IMR-90 (cell line): ENCODE results near the gene RXRB. TPM values are rescaled to one million over a fixed set of nuclear protein-coding genes. Genes with fewer than 3 reads are reported as not detected.

Source experiments
- ATAC-seq: fragments of 200-7000 bp; cut with Tn5 transposase; 2 replicates; pipeline ENCODE4 v1.9.1; 2020; ENCODE audit warnings: low read depth, mild to moderate bottlenecking, moderate library complexity
- BruUV-seq: library from RNA; stranded (reverse); fragments of 400-500 nt; replicated peaks from 2 replicates; lab custom pipeline; 2021; lab: Mats Ljungman, UMichigan
- CTCF ChIA-PET: fragments of 300-600 bp; formaldehyde crosslinking; extraction: SDS; loops from one replicate; lab custom pipeline; 2021; ENCODE audit warnings: antibody characterized with exemption; lab: Yijun Ruan, JAX
- POLR2A ChIA-PET: fragments of 300-600 bp; sonication (Branson Sonifier 250); formaldehyde crosslinking; loops from one replicate; lab custom pipeline; 2022; ENCODE audit warnings: antibody characterized with exemption; ENCODE audit not compliant: unreplicated experiment; lab: Charles Lee
- DNase-seq: peaks from one replicate; pipeline ENCODE4 v3.0.0; 2013
- H2AFZ ChIP-seq: replicated peaks from 2 replicates; pipeline ENCODE3; 2013; ENCODE audit warnings: low read length, mild to moderate bottlenecking; ENCODE audit not compliant: poor library complexity
- H2AK5ac ChIP-seq: 2 replicates; pipeline ENCODE4 v1.6.1; 2013; ENCODE audit warnings: low read depth, low read length, inconsistent platforms
- H2AK9ac ChIP-seq: replicated peaks from 2 replicates; pipeline ENCODE3; 2013; ENCODE audit warnings: mild to moderate bottlenecking, low read depth, low read length, moderate library complexity; ENCODE audit not compliant: poor library complexity
- H2BK120ac ChIP-seq: 2 replicates; pipeline ENCODE4 v1.6.1; 2013; ENCODE audit warnings: low read depth, low read length, inconsistent platforms
- H2BK15ac ChIP-seq: 3 replicates; pipeline ENCODE4 v1.6.1; 2013; ENCODE audit warnings: low read depth, low read length, inconsistent platforms
- H2BK20ac ChIP-seq: 2 replicates; pipeline ENCODE4 v1.6.1; 2013; ENCODE audit warnings: low read depth, mild to moderate bottlenecking, inconsistent platforms, low read length, moderate library complexity
- H2BK5ac ChIP-seq: 2 replicates; pipeline ENCODE4 v1.6.1; 2013; ENCODE audit warnings: mild to moderate bottlenecking, low read depth, low read length, inconsistent platforms; ENCODE audit not compliant: poor library complexity, severe bottlenecking
- H3K14ac ChIP-seq: replicated peaks from 2 replicates; pipeline ENCODE4 v1.6.1; 2013; ENCODE audit warnings: low read depth, low read length, inconsistent platforms
- H3K18ac ChIP-seq: 2 replicates; pipeline ENCODE4 v1.6.1; 2013; ENCODE audit warnings: low read depth, low read length, control low read depth
- H3K23ac ChIP-seq: 2 replicates; pipeline ENCODE4 v1.6.1; 2013; ENCODE audit warnings: low read depth, low read length, inconsistent platforms
- H3K27ac ChIP-seq: 2 replicates; pipeline ENCODE4 v1.5.1; 2013; ENCODE audit warnings: mild to moderate bottlenecking, control low read depth, low read length; ENCODE audit not compliant: insufficient read depth
- H3K27me3 ChIP-seq: 2 replicates; pipeline ENCODE4 v1.6.1; 2013; ENCODE audit warnings: low read length; ENCODE audit not compliant: control insufficient read depth, insufficient read depth
- H3K36me3 ChIP-seq: 2 replicates; pipeline ENCODE4 v1.6.1; 2013; ENCODE audit warnings: low read length, mixed read lengths; ENCODE audit not compliant: control insufficient read depth, insufficient read depth
- H3K4ac ChIP-seq: 2 replicates; pipeline ENCODE4 v1.6.1; 2013; ENCODE audit warnings: low read depth, low read length, inconsistent platforms
- H3K4me1 ChIP-seq: 2 replicates; pipeline ENCODE4 v1.6.1; 2013; ENCODE audit warnings: low read length, mixed read lengths; ENCODE audit not compliant: control insufficient read depth, insufficient read depth
- H3K4me2 ChIP-seq: 2 replicates; pipeline ENCODE4 v1.6.1; 2013; ENCODE audit warnings: low read depth, mild to moderate bottlenecking, control low read depth, low read length, moderate library complexity
- H3K4me3 ChIP-seq: 2 replicates; pipeline ENCODE4 v1.5.1; 2013; ENCODE audit warnings: low read depth, mild to moderate bottlenecking, control low read depth, low read length, moderate library complexity; ENCODE audit not compliant: insufficient read depth
- H3K56ac ChIP-seq: 2 replicates; pipeline ENCODE4 v1.6.1; 2013; ENCODE audit warnings: low read length, inconsistent platforms; ENCODE audit not compliant: insufficient read depth; ENCODE audit errors: extremely low read depth
- H3K79me1 ChIP-seq, 2 experiments: 2 replicates each; pipeline ENCODE4 v1.6.1; 2013; ENCODE audit warnings: low read length in 2 of 2, inconsistent platforms in 1 of 2, low read depth in 1 of 2
- H3K9ac ChIP-seq: 2 replicates; pipeline ENCODE4 v1.6.1; 2013; ENCODE audit warnings: low read depth, low read length, control low read depth
- H3K9me1 ChIP-seq: 2 replicates; pipeline ENCODE4 v1.6.1; 2013; ENCODE audit warnings: low read length, inconsistent platforms; ENCODE audit not compliant: insufficient read depth
- H3K9me3 ChIP-seq: 2 replicates; pipeline ENCODE4 v1.6.1; 2013; ENCODE audit warnings: low read length; ENCODE audit not compliant: control insufficient read depth, insufficient read depth
- H4K20me1 ChIP-seq: 2 replicates; pipeline ENCODE4 v1.6.1; 2013; ENCODE audit warnings: low read length, inconsistent platforms; ENCODE audit not compliant: insufficient read depth
- H4K5ac ChIP-seq: 2 replicates; pipeline ENCODE4 v1.6.1; 2013; ENCODE audit warnings: mild to moderate bottlenecking, low read depth, low read length, control low read depth
- H4K8ac ChIP-seq, 2 experiments: 2 replicates each; pipeline ENCODE4 v1.6.1; 2013; ENCODE audit warnings: low read depth in 2 of 2, low read length in 2 of 2, control low read depth in 1 of 2, inconsistent platforms in 1 of 2
- H4K91ac ChIP-seq: 2 replicates; pipeline ENCODE4 v1.6.1; 2013; ENCODE audit warnings: low read depth, low read length, inconsistent platforms; ENCODE audit not compliant: insufficient read depth
- FOS ChIP-seq: fragments of 150-350 bp; IDR thresholded peaks from 2 replicates; pipeline ENCODE4 v1.6.1; 2016; ENCODE audit warnings: low read depth, low read length
- MAFK ChIP-seq: IDR thresholded peaks from 2 replicates; pipeline ENCODE4 v1.6.1; 2012; ENCODE audit warnings: low read depth, low read length, improper control_type of control experiment
- POLR2A ChIP-seq: IDR thresholded peaks from 2 replicates; pipeline ENCODE4 v1.6.1; 2012; ENCODE audit warnings: mild to moderate bottlenecking, low read depth, low read length
- RCOR1 ChIP-seq: IDR thresholded peaks from 2 replicates; pipeline ENCODE4 v1.6.1; 2012; ENCODE audit warnings: mild to moderate bottlenecking, low read length, improper control_type of control experiment; ENCODE audit not compliant: insufficient replicate concordance
- RFX5 ChIP-seq: IDR thresholded peaks from 2 replicates; pipeline ENCODE4 v1.8.0; 2012; ENCODE audit warnings: low read depth, mild to moderate bottlenecking, low read length, moderate library complexity
- SMC3 ChIP-seq: fragments of 150-350 bp; IDR thresholded peaks from 2 replicates; pipeline ENCODE4 v1.6.1; 2016; ENCODE audit warnings: low read depth, mild to moderate bottlenecking, antibody characterized with exemption, low read length, moderate library complexity
- WGBS, 2 experiments: methylation state at CpG; one replicate each; pipeline versions ENCODE4 v1.1.5 to v1.1.7; 2013; ENCODE audit warnings: missing lambda C conversion rate in 2 of 2; ENCODE audit not compliant: insufficient read length in 1 of 2; ENCODE audit errors: extremely low coverage in 2 of 2; 5-methylcytosine and 5-hydroxymethylcytosine counted together
- dilution Hi-C: fragments of 300-500 bp; cut with HindIII; formaldehyde crosslinking; loops from one replicate; pipeline ENCODE4 v1.14.3; 2018; ENCODE audit warnings: low sequenced_read_pairs; ENCODE audit not compliant: unreplicated experiment
- in situ Hi-C: fragments of 300-500 bp; cut with MboI; formaldehyde crosslinking; loops from 3 replicates; pipeline ENCODE4 v1.14.3; 2019; ENCODE audit warnings: low sequenced_read_pairs, inconsistent platforms, mixed read lengths
- intact Hi-C: fragments of 100-400 bp; cut with micrococcal nuclease; formaldehyde crosslinking; loops from 2 replicates; pipeline ENCODE4 v1.10.0; 2022
- polyA plus RNA-seq, 3 experiments: library from polyadenylated mRNA; depleted of rRNA; stranded (reverse); fragments of >200 nt; gene quantifications; 2 replicates each; pipeline ENCODE4 v1.2.3, GENCODE V29; 2012; ENCODE audit warnings: low replicate concordance in 1 of 3
- total RNA-seq: library from RNA; depleted of rRNA; stranded (reverse); fragments of >200 nt; gene quantifications from 2 replicates; pipeline ENCODE4 v1.2.3, GENCODE V29; 2012

RXRB gene
- total and polyA plus RNA-seq, 2 of the 4 experiments (the other 2 are of a cell fraction): 18.6 to 53.7 TPM

- Histone ChIP-seq H4K8ac (no peak overlapping the region), H3K23ac (no peak overlapping the region), H2BK15ac (no peak overlapping the region), H3K27ac (no peak overlapping the region), H3K79me1 (no peaks in the 10 kb centered on the region), H4K91ac (no peak overlapping the region), H3K9me3 (no peaks in the 10 kb centered on the region), H3K27me3 (peaks cover 9% of the 10 kb centered on the region), H2AK9ac (no peak overlapping the region), H3K4me2 (no peak overlapping the region), H3K4ac (no peak overlapping the region), H3K18ac (no peak overlapping the region), H2BK120ac (no peak overlapping the region), H4K20me1 (no peaks in the 10 kb centered on the region), H3K9me1 (no peaks in the 10 kb centered on the region), H3K56ac (no peak overlapping the region), H2AFZ (no peak overlapping the region), H2BK5ac (no peak overlapping the region), H3K4me1 (no peaks in the 10 kb centered on the region), H4K5ac (no peak overlapping the region), H3K4me3 (no peak overlapping the region), H2BK20ac (no peak overlapping the region), H3K14ac (no peak overlapping the region), H3K9ac (no peak overlapping the region), H2AK5ac (no peak overlapping the region), H3K36me3 (no peaks in the 10 kb centered on the region)
- ChIA-PET CTCF (no interaction called here), POLR2A (no interaction called here)
- in situ Hi-C loops: no loop called here
- DNase-seq (no peak), ATAC-seq (no peak)
- dilution Hi-C loops: no loop called here
- no TSS peak for BruUV-seq
- intact Hi-C loops: no loop called here
- TF ChIP-seq POLR2A: no peak
- no peak for TF ChIP-seq RFX5
- TF ChIP-seq RCOR1: no peak
- TF ChIP-seq MAFK: no peak
- TF ChIP-seq SMC3: no peak
- TF ChIP-seq FOS: no peak
- 82% methylated on average over 2 of the region's 7 CpGs; no CpG with 5 or more reads in 1 of the 2 experiments for WGBS, 2 experiments
Observed at GRCh38 chr6:33181141-33181540, 19.3 kb downstream of the RXRB start.
